CD4-positive, alpha-beta memory T cell (primary cell): ENCODE data around the gene ZCWPW1. TPM values are rescaled to one million over a fixed set of nuclear protein-coding genes. Genes with fewer than 3 reads are reported as not detected.

Experiments
- CTCF ChIA-PET: fragments of 350-600 bp; sonication (Branson Sonifier 250); formaldehyde crosslinking; loops from one replicate; lab custom pipeline; 2021; ENCODE audit warnings: inconsistent platforms; ENCODE audit not compliant: partially characterized antibody; lab: Charles Lee
- POLR2A ChIA-PET: fragments of 350-600 bp; sonication (Branson Sonifier 250); formaldehyde crosslinking; loops from one replicate; lab custom pipeline; 2021; ENCODE audit not compliant: partially characterized antibody; lab: Charles Lee
- DNase-seq, 5 donors: peaks; one replicate each; pipeline versions ENCODE4 v3.0.0 to v3.0.0-alpha.2; 2020 to 2022; ENCODE audit warnings: mixed read lengths in 1 of 5
- H3K27ac ChIP-seq: one replicate; pipeline ENCODE4 v1.7.0; 2013; ENCODE audit warnings: low read depth, low read length
- H3K27me3 ChIP-seq: 2 replicates; pipeline ENCODE4 v1.7.0; 2013; ENCODE audit warnings: mild to moderate bottlenecking, low read length, moderate library complexity; ENCODE audit not compliant: insufficient read depth
- H3K36me3 ChIP-seq: 2 replicates; pipeline ENCODE4 v1.7.0; 2013; ENCODE audit warnings: mild to moderate bottlenecking, low read length, moderate library complexity; ENCODE audit not compliant: insufficient read depth
- H3K4me1 ChIP-seq: 2 replicates; pipeline ENCODE4 v1.7.0; 2013; ENCODE audit warnings: mild to moderate bottlenecking, low read length, moderate library complexity; ENCODE audit not compliant: insufficient read depth
- H3K4me3 ChIP-seq, 2 donors: one replicate each; pipeline ENCODE4 v1.7.0; 2013; ENCODE audit warnings: low read length in 2 of 2, mild to moderate bottlenecking in 1 of 2
- H3K9me3 ChIP-seq, 2 donors: one replicate each; pipeline ENCODE4 v1.7.0; 2013; ENCODE audit warnings: low read length in 2 of 2, control low read depth in 1 of 2; ENCODE audit not compliant: control insufficient read depth in 1 of 2
- H3K27ac Mint-ChIP-seq, 7 donors: one replicate each; pipeline ENCODE4 v1.8.0; 2020 to 2021; ENCODE audit warnings: mixed read lengths in 7 of 7, mild to moderate bottlenecking in 6 of 7, inconsistent platforms in 3 of 7, moderate library complexity in 3 of 7
- H3K27me3 Mint-ChIP-seq, 2 donors: one replicate each; pipeline ENCODE4 v1.8.0; 2020 to 2021; ENCODE audit warnings: mixed read lengths in 2 of 2
- H3K36me3 Mint-ChIP-seq, 2 donors: one replicate each; pipeline ENCODE4 v1.8.0; 2020 to 2021; ENCODE audit warnings: mixed read lengths in 2 of 2, inconsistent platforms in 1 of 2, mild to moderate bottlenecking in 1 of 2
- H3K4me1 Mint-ChIP-seq, 4 donors: one replicate each; pipeline ENCODE4 v1.8.0; 2020 to 2021; ENCODE audit warnings: mixed read lengths in 4 of 4, mild to moderate bottlenecking in 1 of 4
- H3K4me3 Mint-ChIP-seq, 8 donors: one replicate each; pipeline ENCODE4 v1.8.0; 2020 to 2021; ENCODE audit warnings: mixed read lengths in 8 of 8, mild to moderate bottlenecking in 7 of 8, moderate library complexity in 6 of 8, inconsistent platforms in 3 of 8
- H3K9me3 Mint-ChIP-seq, 8 donors: one replicate each; pipeline ENCODE4 v1.8.0; 2020 to 2021; ENCODE audit warnings: mixed read lengths in 8 of 8, mild to moderate bottlenecking in 5 of 8, inconsistent platforms in 3 of 8, moderate library complexity in 1 of 8
- intact Hi-C: fragments of 100-400 bp; cut with micrococcal nuclease; formaldehyde crosslinking; loops from one replicate; pipeline ENCODE4 v1.15.1; 2023
- polyA plus RNA-seq, 2 donors: library from polyadenylated mRNA; unstranded; fragments of 300-500 nt; fragmentation: Illumina TruSeq; gene quantifications; one replicate each; pipeline ENCODE4 v1.2.3, GENCODE V29; 2021
- total RNA-seq, 2 experiments: library from RNA; stranded (reverse); gene quantifications; one replicate each; pipeline ENCODE4 v1.2.3, GENCODE V29; 2021

ZCWPW1 gene
- total and polyA plus RNA-seq, 4 experiments from 2014 or later: 5.0 to 12.4 (median 8.1) TPM

DNA sequence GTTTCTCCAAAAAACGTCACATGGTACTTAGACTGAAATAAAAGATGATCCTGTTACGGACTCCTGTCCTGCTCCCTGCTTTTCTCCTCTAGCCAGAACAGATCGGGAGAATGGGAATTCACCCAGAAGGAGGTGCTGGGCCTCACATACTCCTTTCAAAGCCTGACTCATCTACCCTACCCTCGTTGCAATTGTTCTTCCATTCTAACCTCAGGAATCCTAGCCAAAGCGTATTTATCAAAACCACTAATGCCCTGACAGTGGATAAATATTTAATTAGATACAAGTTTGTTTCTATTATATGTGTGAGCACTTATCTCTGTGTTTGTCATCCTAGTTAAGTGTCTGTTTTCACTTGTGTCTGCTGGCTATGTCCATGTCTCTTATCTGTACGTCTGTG, 21.7 kb downstream of the ZCWPW1 start:
- Mint-ChIP-seq H3K4me1 (peaks cover 0 to 5% (median under 1%) of the 10 kb centered on the region in 4 donors), H3K36me3 (peaks cover 0 to 10% of the 10 kb centered on the region in 2 donors), H3K9me3 (no peaks in the 10 kb centered on the region), H3K27ac (no peak overlapping the region), H3K4me3 (no peak overlapping the region), H3K27me3 (no peaks in the 10 kb centered on the region)
- Histone ChIP-seq H3K9me3 (no peaks in the 10 kb centered on the region), H3K36me3 (no peaks in the 10 kb centered on the region), H3K27ac (no peak overlapping the region), H3K27me3 (no peaks in the 10 kb centered on the region), H3K4me1 (peaks cover 4% of the 10 kb centered on the region), H3K4me3 (no peak overlapping the region)
- no peak for DNase-seq
- ChIA-PET POLR2A (interaction anchor here (0.5 to 1.6 kb wide), 2 partner anchors 22 to 30 kb away, joined by 3 to 8 read pairs; partner anchors contain the start of genes PPP1R35 and ZCWPW1), CTCF (interaction anchor here (0.5 to 2.3 kb wide), 17 partner anchors 7 to 1071 kb away, joined by 3 to 10 read pairs (median 3); partner anchors contain the start of genes CNPY4 and ZCWPW1)
- intact Hi-C loops: loop anchor here (1.0 to 5.0 kb wide), 4 partner anchors 39 to 274 kb away; no protein-coding TSS in a partner anchor

DNA sequence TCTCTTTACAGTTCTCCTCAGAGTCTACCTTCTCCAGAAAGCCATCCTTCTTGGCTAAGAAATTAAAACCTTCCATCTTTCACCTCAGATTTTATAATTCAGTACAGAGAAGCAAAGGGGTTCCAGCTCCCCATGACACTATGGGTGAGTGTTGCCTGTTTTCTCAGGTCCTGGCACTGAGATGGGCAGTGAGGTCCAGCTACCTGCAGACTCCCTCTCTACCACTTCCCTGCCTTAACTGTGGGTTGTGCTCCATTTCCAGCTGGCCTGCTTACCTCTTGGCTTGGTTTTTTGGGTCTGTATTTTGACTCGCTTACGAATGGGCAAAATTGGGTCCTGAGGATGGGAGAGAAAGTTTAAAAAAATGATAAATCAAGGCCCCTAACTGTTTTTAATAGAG, 26.3 kb downstream of the ZCWPW1 start:
- H3K4me1 Mint-ChIP-seq: peaks cover under 1 to 12% (median 9%) of the 10 kb centered on the region in 4 donors
- ChIA-PET POLR2A (no interaction called here), CTCF (interaction anchor here (1.1 kb wide), 1 partner anchor 167 kb away, joined by 4 read pairs; no protein-coding TSS in a partner anchor)
- intact Hi-C loops: no loop called here
- H3K27me3 Mint-ChIP-seq: no peaks in the 10 kb centered on the region
- Histone ChIP-seq H3K36me3 (no peaks in the 10 kb centered on the region), H3K9me3 (no peaks in the 10 kb centered on the region), H3K27ac (no peak overlapping the region), H3K27me3 (no peaks in the 10 kb centered on the region), H3K4me1 (peaks cover 11% of the 10 kb centered on the region), H3K4me3 (no peak overlapping the region)
- no peak overlapping the region for H3K4me3 Mint-ChIP-seq
- H3K27ac Mint-ChIP-seq: peak overlapping the region in 1 of 7 donors; percentile 9
- H3K36me3 Mint-ChIP-seq: peaks cover 0 to 10% of the 10 kb centered on the region in 2 donors
- no peak for DNase-seq
- no peaks in the 10 kb centered on the region for H3K9me3 Mint-ChIP-seq

DNA sequence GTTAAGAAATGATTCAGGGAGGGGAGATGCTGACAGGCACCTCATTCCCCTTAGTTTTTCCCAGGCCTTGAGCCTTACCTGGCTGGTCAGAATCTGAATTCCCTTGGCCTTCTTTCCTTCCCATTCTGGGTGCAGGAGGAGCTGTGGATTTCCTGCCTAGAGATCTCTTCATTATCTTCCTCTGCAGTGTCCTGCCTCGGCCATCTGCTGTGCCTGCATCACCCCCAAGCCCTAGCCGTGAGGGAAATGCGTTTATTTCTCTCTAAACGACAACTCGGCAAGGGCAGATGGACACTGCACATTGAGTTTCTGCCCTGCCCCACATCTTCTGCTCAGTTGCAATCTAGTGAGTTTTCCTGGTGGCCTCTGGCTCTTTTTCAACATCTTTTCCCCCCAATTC, 26.7 kb downstream of the ZCWPW1 start:
- Histone ChIP-seq H3K27me3 (no peaks in the 10 kb centered on the region), H3K4me1 (peaks cover 14% of the 10 kb centered on the region), H3K27ac (no peak overlapping the region), H3K4me3 (no peak overlapping the region), H3K36me3 (no peaks in the 10 kb centered on the region), H3K9me3 (no peaks in the 10 kb centered on the region)
- H3K27me3 Mint-ChIP-seq: no peaks in the 10 kb centered on the region
- intact Hi-C loops: no loop called here
- peaks cover 5 to 16% (median 12%) of the 10 kb centered on the region in 4 donors for H3K4me1 Mint-ChIP-seq
- H3K27ac Mint-ChIP-seq: peak overlapping the region in 4 of 7 donors; percentile 8 to 63 (median 22)
- ChIA-PET POLR2A (no interaction called here), CTCF (interaction anchor here (1.1 kb wide), 1 partner anchor 168 kb away, joined by 4 read pairs; no protein-coding TSS in a partner anchor)
- H3K9me3 Mint-ChIP-seq: no peaks in the 10 kb centered on the region
- H3K4me3 Mint-ChIP-seq: no peak overlapping the region
- DNase-seq: no peak
- H3K36me3 Mint-ChIP-seq: peaks cover 0 to 10% of the 10 kb centered on the region in 2 donors

DNA sequence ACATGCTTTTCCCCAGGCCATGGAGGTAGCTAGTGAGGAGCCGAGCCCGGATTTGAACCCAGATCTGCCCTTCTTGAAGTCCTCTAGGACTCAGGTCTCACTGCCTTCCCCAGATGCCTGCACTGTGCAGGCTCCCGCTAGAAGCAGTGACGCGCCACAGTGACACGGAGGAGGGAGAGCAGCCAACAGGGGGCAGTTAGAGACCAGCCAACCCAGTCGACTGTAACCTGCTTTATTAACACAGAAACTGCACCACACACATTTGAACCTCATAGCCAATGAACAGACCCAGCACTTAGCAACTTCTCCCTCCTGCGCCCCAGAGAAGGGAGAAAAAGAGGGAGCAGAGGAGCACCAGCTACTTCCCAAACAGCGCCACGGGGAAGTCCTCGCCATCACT, 27.8 kb downstream of the ZCWPW1 start:
- Histone ChIP-seq H3K27ac (no peak overlapping the region), H3K4me1 (peaks cover 21% of the 10 kb centered on the region), H3K4me3 (no peak overlapping the region), H3K27me3 (no peaks in the 10 kb centered on the region), H3K9me3 (no peaks in the 10 kb centered on the region), H3K36me3 (no peaks in the 10 kb centered on the region)
- H3K27me3 Mint-ChIP-seq: no peaks in the 10 kb centered on the region
- CTCF ChIA-PET: no interaction called here
- POLR2A ChIA-PET: no interaction called here
- DNase-seq: no peak
- peaks cover 0 to 10% of the 10 kb centered on the region in 2 donors for H3K36me3 Mint-ChIP-seq
- intact Hi-C loops: no loop called here
- no peak overlapping the region for H3K4me3 Mint-ChIP-seq
- peaks cover 9 to 24% (median 17%) of the 10 kb centered on the region in 4 donors for H3K4me1 Mint-ChIP-seq
- H3K9me3 Mint-ChIP-seq: no peaks in the 10 kb centered on the region
- H3K27ac Mint-ChIP-seq: peak overlapping the region in 1 of 7 donors; percentile 27

DNA sequence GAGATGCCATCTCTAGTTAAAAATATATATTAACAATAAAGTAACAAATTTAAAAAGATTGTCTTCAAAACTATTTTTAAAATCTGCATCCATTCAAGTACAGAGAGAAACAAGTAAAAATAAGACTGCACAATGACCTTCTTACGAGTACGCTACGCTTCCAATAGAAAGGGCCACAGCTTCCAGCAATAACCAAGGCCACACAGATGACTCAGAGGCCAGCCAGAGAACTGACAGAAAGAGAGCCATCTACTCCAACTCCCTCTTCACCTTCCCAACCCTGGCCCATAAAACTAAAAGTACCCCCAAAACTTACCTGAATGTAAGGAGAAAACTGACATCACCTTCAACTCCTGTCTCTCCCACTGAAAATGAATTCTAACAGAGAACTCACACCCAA, 28.5 kb downstream of the ZCWPW1 start:
- intact Hi-C loops: no loop called here
- no peak for DNase-seq
- H3K27ac ChIP-seq: no peak overlapping the region
- peak overlapping the region in 1 of 7 donors; percentile 60 for H3K27ac Mint-ChIP-seq
- ChIA-PET CTCF (interaction anchor here (1.3 kb wide), 1 partner anchor 7 kb away, joined by 3 read pairs; no protein-coding TSS in a partner anchor), POLR2A (no interaction called here)
- no peaks in the 10 kb centered on the region for H3K9me3 ChIP-seq
- H3K4me3 Mint-ChIP-seq: no peak overlapping the region
- H3K27me3 Mint-ChIP-seq: no peaks in the 10 kb centered on the region
- peaks cover 21% of the 10 kb centered on the region for H3K4me1 ChIP-seq
- no peaks in the 10 kb centered on the region for H3K27me3 ChIP-seq
- peaks cover 0 to 10% of the 10 kb centered on the region in 2 donors for H3K36me3 Mint-ChIP-seq
- H3K4me1 Mint-ChIP-seq: peaks cover 11 to 28% (median 20%) of the 10 kb centered on the region in 4 donors
- no peak overlapping the region for H3K4me3 ChIP-seq
- H3K9me3 Mint-ChIP-seq: no peaks in the 10 kb centered on the region
- H3K36me3 ChIP-seq: no peaks in the 10 kb centered on the region

DNA sequence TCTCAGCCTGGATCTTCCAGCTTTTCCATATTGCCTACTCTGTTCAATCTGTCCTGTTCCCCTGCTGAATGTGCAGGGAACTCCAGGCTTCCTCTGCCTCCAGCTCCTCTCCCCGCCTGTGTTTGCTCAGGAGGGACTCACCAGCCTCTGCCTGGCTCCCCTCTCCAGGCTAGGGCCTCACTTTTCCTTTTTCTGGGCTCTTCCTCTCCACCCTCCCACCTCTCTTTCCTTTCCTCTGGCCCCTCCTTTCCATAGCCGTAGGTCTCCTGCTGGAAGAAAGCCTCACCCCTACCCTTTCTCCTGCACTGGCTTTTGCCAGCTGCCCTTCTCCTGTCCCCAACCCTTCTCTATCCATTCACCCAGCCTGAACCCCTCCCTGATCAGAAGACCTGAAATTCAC, 30.3 kb downstream of the ZCWPW1 start:
- Histone ChIP-seq H3K27ac (no peak overlapping the region), H3K4me3 (no peak overlapping the region), H3K36me3 (no peaks in the 10 kb centered on the region), H3K27me3 (no peaks in the 10 kb centered on the region), H3K4me1 (peaks cover 21% of the 10 kb centered on the region), H3K9me3 (no peaks in the 10 kb centered on the region)
- Mint-ChIP-seq H3K4me1 (peaks cover 11 to 28% (median 20%) of the 10 kb centered on the region in 4 donors), H3K27me3 (no peaks in the 10 kb centered on the region), H3K9me3 (no peaks in the 10 kb centered on the region), H3K36me3 (peaks cover 0 to 5% of the 10 kb centered on the region in 2 donors), H3K4me3 (peak overlapping the region in 2 of 8 donors; percentile 43 to 59), H3K27ac (peak overlapping the region in 2 of 7 donors; percentile 47 to 74)
- intact Hi-C loops: no loop called here
- DNase-seq: no peak
- ChIA-PET POLR2A (no interaction called here), CTCF (interaction anchor here (1.5 kb wide), 1 partner anchor 10 kb away, joined by 4 read pairs; no protein-coding TSS in a partner anchor)

DNA sequence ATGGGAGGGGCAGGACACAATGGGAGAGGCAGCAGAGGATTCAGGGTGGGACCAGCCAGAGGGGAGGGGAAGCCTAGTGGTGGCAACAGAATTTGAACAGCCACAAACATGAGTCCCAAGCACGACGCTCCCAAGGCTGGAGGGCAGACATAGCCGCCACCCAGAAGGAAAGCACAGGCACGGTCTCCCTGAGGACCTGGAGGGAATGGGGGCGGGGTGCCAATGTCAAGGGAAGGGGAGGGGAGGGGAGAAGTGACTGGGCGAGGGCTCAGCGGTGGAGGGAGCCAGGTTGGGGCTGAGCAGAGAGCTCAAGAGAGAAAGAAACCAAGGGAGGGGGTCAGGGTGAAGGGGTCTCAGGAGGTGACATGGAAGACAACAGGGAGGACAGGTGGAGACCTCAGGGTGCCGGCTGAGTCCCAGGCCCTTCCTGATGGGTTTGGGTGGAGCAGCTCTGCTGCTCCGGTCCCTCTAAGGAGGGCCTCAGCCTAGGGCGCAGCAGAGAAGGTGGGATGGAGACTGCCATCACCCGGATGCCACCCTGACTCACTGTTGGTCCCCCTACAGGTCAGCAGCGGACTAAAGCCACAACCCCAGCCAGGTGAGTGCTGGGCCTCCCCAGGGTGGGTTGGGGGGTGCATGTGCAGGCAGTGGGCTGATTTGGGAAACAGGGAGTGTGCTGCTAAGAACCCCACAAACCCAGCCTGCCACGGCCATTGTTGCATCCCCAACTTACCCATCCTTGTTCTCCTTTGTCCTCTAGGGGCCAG, 31.0 kb downstream of the ZCWPW1 start:
- no peaks in the 10 kb centered on the region for H3K9me3 ChIP-seq
- no peaks in the 10 kb centered on the region for H3K9me3 Mint-ChIP-seq
- no peaks in the 10 kb centered on the region for H3K27me3 ChIP-seq
- intact Hi-C loops: no loop called here
- no peak for DNase-seq
- no peaks in the 10 kb centered on the region for H3K27me3 Mint-ChIP-seq
- no peak overlapping the region for H3K4me3 ChIP-seq
- POLR2A ChIA-PET: no interaction called here
- H3K27ac Mint-ChIP-seq: peak overlapping the region in 4 of 7 donors; percentile 20 to 88 (median 52)
- peak overlapping the region in 6 of 8 donors; percentile 3 to 85 (median 53) for H3K4me3 Mint-ChIP-seq
- CTCF ChIA-PET: interaction anchor here (1.5 kb wide), 1 partner anchor 10 kb away, joined by 4 read pairs; no protein-coding TSS in a partner anchor
- peaks cover 11 to 28% (median 20%) of the 10 kb centered on the region in 4 donors for H3K4me1 Mint-ChIP-seq
- H3K4me1 ChIP-seq: peaks cover 21% of the 10 kb centered on the region
- H3K36me3 Mint-ChIP-seq: peaks cover 0 to 5% of the 10 kb centered on the region in 2 donors
- H3K27ac ChIP-seq: no peak overlapping the region
- no peaks in the 10 kb centered on the region for H3K36me3 ChIP-seq
